ENCODE results near the gene NEUROD4.

The NEUROD4 gene

GRCh38 chr12:55024575-55024974, 4.8 kb downstream of the NEUROD4 start:
- no peak for TF ChIP-seq CTCF (IDR thresholded peaks at IDR 0.05)

DNA sequence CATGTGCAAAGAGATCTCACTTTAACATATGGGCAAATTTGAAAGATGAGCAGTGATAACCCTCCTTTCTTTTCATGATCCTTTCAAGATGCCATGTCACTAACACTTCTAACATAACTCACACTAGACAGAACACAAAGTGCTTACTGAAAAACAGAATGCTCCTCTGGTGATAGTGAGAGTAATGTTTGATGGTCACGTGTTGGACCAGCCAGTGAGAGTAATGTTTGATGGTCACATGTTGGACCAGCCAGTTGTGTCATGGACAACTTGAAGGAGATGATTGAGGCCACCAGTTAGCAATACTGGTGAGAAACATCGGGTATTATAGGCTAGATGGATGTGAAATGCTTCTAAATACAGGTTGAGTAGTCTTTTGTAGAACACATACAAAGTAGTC, 5.7 kb downstream of the NEUROD4 start:
- no peaks in the 10 kb centered on the region for H3K9me3 ChIP-seq (ENCODE audit: control insufficient read depth, low read length)
- no peaks in the 10 kb centered on the region for H3K4me1 ChIP-seq
- H3K4me3 ChIP-seq (ENCODE audit: low read depth, low read length): no peak overlapping the region
- H3K36me3 ChIP-seq (ENCODE audit: control insufficient read depth, insufficient read depth, low read length): no peaks in the 10 kb centered on the region
- no peak overlapping the region for H3K27ac ChIP-seq
- H3K79me2 ChIP-seq: no peaks in the 10 kb centered on the region
- H3K27me3 ChIP-seq (ENCODE audit: control insufficient read depth, insufficient read depth, low read length): no peaks in the 10 kb centered on the region
- no peak overlapping the region for H3K9ac ChIP-seq
- H3K4me2 ChIP-seq (ENCODE audit: low read length): no peak overlapping the region
- no peak for TF ChIP-seq CTCF (IDR thresholded peaks at IDR 0.05)
- H2AFZ ChIP-seq: no peak overlapping the region

More at GRCh38 chr12:55024575-55024974, 4.8 kb downstream of the NEUROD4 start:
- Histone ChIP-seq H3K79me2 (no peaks in the 10 kb centered on the region), H3K27me3 (ENCODE audit: control insufficient read depth, insufficient read depth, low read length) (no peaks in the 10 kb centered on the region), H3K36me3 (ENCODE audit: control insufficient read depth, insufficient read depth, low read length) (no peaks in the 10 kb centered on the region), H3K27ac (no peak overlapping the region), H3K4me2 (ENCODE audit: low read length) (no peak overlapping the region), H3K9me3 (ENCODE audit: control insufficient read depth, low read length) (no peaks in the 10 kb centered on the region), H3K4me3 (ENCODE audit: low read depth, low read length) (no peak overlapping the region), H3K4me1 (no peaks in the 10 kb centered on the region), H3K9ac (no peak overlapping the region), H2AFZ (no peak overlapping the region)

GRCh38 chr12:55034218-55034617, 14.4 kb downstream of the NEUROD4 start:
- no peaks in the 10 kb centered on the region for H3K36me3 ChIP-seq (ENCODE audit: control insufficient read depth, insufficient read depth, low read length)
- TF ChIP-seq CTCF (IDR thresholded peaks at IDR 0.05): no peak
- no peak overlapping the region for H3K9ac ChIP-seq
- H3K27me3 ChIP-seq (ENCODE audit: control insufficient read depth, insufficient read depth, low read length): no peaks in the 10 kb centered on the region
- no peaks in the 10 kb centered on the region for H3K4me1 ChIP-seq
- H2AFZ ChIP-seq: no peak overlapping the region
- no peaks in the 10 kb centered on the region for H3K9me3 ChIP-seq (ENCODE audit: control insufficient read depth, low read length)
- no peaks in the 10 kb centered on the region for H3K79me2 ChIP-seq
- no peak overlapping the region for H3K4me2 ChIP-seq (ENCODE audit: low read length)
- no peak overlapping the region for H3K4me3 ChIP-seq (ENCODE audit: low read depth, low read length)
- H3K27ac ChIP-seq: no peak overlapping the region

- H3K79me2 ChIP-seq: no peaks in the 10 kb centered on the region
- TF ChIP-seq CTCF (IDR thresholded peaks at IDR 0.05): no peak
- no peak overlapping the region for H3K27ac ChIP-seq
- H2AFZ ChIP-seq: no peak overlapping the region
- H3K4me3 ChIP-seq (ENCODE audit: low read depth, low read length): no peak overlapping the region
- H3K36me3 ChIP-seq (ENCODE audit: control insufficient read depth, insufficient read depth, low read length): no peaks in the 10 kb centered on the region
- no peak overlapping the region for H3K4me2 ChIP-seq (ENCODE audit: low read length)
- no peaks in the 10 kb centered on the region for H3K9me3 ChIP-seq (ENCODE audit: control insufficient read depth, low read length)
- H3K4me1 ChIP-seq: no peaks in the 10 kb centered on the region
- H3K27me3 ChIP-seq (ENCODE audit: control insufficient read depth, insufficient read depth, low read length): no peaks in the 10 kb centered on the region
- no peak overlapping the region for H3K9ac ChIP-seq
Observed at GRCh38 chr12:55036326-55037115, 16.7 kb downstream of the NEUROD4 start.
